ENCODE measurements around the gene TTC23. TPM values are rescaled to one million over a fixed set of nuclear protein-coding genes. Genes with fewer than 3 reads are reported as not detected.

The TTC23 gene, protein sequence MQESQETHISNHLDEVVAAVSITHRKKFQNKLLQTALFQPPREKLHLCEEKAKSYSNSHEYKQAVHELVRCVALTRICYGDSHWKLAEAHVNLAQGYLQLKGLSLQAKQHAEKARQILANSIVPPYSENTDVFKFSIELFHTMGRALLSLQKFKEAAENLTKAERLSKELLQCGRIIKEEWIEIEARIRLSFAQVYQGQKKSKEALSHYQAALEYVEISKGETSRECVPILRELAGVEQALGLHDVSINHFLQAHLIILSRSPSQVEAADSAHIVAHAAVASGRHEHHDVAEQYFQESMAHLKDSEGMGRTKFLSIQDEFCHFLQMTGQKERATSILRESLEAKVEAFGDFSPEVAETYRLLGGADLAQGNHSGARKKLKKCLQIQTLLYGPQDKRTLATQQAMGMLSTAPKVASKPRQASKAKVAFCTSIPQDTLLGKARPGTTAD
- 9.1 to 15.8 TPM (median 10.0 TPM) in 5 replicates for total RNA-seq (2022; extraction: Qiagen RNA extraction; ENCODE audit: low read depth)

DNA sequence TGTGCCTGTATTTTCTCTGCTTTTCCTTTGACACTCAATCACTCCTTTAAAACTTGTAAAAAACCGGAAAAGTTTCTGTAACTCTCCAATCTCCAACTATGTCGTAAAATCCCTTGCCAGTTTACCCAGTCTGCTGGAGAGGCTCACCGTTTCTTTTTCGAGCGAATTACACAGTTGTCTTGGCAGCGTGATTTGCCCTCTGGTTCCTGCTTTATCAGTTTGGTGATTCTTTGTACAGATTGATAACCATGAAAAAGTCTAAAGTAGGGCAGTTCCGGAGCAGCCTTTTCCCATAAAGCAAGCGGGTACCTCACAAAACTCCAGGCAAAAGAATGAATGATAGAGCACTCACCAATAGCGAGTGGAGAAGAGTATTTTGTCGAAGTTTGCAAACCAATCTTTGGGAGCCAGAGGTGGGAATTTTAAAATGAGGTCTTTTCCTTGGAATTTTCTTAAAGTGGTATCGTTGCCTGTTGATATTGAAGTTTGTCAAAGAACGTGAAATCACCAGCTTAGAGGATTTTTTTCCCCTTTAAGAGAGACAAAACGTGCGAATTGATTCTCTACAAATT, at the start of gene TTC23:
TSS of gene TTC23 (minus strand) at position 312 of the 572 bp plus-strand sequence. CDS start 20,869 bp downstream, outside the sequence.

DNA sequence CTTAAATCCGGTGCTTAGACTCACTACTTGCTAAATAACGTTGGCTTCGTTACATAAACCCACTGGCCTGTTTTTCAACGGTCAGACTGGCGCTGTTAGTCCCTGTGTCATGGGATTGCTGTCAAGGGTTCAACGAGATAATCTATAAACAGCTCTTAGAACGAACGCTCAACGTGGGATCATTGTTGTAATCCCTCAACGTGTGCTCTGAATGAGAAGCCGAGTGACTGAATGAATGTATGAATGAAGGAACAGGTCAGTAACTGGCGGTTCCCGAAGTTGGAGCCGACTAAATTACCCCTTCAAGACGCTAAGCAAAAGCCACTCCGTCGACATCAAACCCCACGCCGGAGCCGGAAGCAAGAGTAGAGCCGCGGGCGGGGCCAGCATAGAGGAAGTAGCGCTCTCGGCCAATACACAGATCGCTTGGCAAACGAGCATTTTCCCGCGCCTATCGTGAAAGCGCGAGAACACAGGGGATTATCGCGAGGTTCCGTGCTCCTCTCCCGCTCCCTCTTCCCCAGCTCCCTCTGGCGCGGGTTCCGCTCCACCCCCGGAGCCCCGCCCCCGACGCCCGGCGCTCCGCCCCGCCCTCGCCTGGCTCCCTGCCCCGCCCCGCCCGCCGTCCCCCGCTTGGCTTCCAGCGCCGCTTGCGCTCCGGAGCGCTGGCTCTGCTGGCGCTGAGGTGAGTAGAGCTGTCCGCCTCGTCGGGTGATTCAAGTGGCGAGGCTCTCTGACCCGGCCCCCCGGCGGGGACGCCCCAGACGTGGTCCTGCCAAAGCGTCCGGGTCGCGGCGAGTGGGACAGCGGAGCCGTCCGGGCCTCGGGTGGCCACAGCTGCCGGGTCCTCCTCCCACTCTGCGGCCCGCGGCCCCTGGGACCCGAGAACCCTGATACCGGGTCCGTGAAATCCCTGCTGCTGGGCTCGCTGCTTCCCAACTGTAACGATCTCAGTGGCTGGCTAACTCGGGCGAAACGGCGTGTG, 1.8 kb upstream of the TTC23 start, which contains the start of gene LRRC28:
TSS of gene LRRC28 (plus strand) at position 625 of the 985 bp plus-strand sequence. CDS start 4,477 bp downstream, outside the sequence.

GRCh38 chr15:99104788-99105513, 144.4 kb downstream of the TTC23 start, which contains the start of gene SYNM:
SYNM (plus strand) TSS chr15:99105080; CDS start chr15:99105200, 120 bp downstream.

Other genes starting within 250 kb of the TTC23 start
- not detected in 5 replicates for gene PGPEP1L, start 241.8 kb downstream of the TTC23 start, total RNA-seq (2022; extraction: Qiagen RNA extraction; ENCODE audit: low read depth)
- gene SYNM, start 144.5 kb downstream of the TTC23 start, total RNA-seq (2022; extraction: Qiagen RNA extraction; ENCODE audit: low read depth), result 32.8 to 41.3 TPM (median 38.0 TPM) in 5 replicates
- gene LRRC28, start 1.9 kb upstream of the TTC23 start, total RNA-seq (2022; extraction: Qiagen RNA extraction; ENCODE audit: low read depth), result 12.7 to 18.7 TPM (median 14.5 TPM) in 5 replicates

Data from A549 treated with ZK216348 at 1 μM for 4 hours (cell line).